Activated CD4-positive, alpha-beta T cell treated with anti-CD3 and anti-CD28 coated beads for 4 hours (primary cell): ENCODE data around the gene KLF18.
"Not testable (repeated sequence)": the region's sequence is repeated elsewhere in the genome, so short reads cannot be mapped to it uniquely, and the experiment has no call there.

Experiments
- DNase-seq, 2 donors: peaks; one replicate each; pipeline ENCODE4 v3.0.0-alpha.2; 2020

KLF18 gene

DNA sequence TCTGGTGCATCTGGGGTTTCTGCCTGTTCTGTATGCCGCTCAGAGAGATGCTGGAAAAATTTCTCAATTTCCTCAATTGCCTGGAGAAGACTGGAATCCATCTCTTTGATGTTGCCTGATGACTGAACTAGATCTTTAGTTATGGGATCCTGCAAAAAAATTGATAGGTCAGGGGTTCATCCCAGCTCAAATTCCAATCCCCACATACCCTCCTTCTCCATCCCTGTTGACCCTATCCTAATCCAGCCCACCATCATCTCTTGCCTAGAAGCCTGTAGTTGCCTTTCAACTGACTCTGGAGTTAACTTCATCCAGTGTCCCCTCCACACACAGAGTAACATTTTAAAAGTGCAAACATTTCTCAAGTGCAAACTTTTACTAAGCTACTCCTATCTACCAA, at the start of gene KLF18:
KLF18 (minus strand) TSS at position 101 of the 400 bp plus-strand sequence; CDS start at position 101, 0 bp downstream.
- no peak for DNase-seq

DNA sequence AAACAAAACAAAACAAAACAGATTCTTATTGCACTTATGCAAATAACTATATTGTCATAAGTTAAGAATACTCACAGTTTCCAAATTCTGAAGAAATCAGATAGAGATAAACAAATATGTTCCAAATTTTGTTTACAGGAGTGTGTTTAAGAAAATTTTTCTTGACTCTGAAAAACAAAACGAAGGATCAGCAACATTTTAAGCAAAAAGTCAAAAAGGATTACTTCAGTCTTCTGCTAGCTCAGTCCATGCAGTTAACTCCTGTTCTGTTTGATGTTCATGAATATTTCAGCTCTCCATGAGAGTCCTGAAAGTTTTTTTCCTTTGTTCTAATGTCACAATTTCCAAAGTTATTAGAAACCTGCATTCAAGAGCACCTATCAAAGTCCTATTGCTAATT, 33.2 kb upstream of the KLF18 start:
- DNase-seq: no peak

DNA sequence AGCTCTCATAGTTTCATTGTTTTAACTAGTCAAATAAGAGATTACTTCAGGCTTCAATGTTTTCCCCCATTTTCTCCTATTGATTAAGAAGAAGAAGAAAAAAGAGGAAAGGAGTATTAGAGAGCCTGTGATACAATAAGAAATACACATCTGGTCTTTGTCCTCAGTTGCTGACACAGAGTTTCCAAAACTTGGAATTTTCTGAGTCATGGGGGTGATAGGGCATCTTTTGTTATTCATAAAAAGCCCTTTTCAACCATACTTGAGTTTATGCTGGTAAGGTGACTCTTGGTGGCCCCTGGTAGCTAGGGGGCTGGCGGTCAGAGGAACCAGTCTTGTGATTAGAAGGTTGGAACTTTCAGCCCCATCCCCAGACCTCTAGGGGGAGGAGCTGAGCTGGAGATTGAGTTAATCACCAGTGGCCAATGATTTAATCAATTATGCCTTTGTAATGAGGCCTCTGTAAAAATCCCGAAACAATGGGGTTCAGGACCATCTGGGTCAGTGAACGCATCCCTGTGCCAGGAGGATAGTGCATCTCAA, 28.9 kb upstream of the KLF18 start:
- DNase-seq: no peak

DNA sequence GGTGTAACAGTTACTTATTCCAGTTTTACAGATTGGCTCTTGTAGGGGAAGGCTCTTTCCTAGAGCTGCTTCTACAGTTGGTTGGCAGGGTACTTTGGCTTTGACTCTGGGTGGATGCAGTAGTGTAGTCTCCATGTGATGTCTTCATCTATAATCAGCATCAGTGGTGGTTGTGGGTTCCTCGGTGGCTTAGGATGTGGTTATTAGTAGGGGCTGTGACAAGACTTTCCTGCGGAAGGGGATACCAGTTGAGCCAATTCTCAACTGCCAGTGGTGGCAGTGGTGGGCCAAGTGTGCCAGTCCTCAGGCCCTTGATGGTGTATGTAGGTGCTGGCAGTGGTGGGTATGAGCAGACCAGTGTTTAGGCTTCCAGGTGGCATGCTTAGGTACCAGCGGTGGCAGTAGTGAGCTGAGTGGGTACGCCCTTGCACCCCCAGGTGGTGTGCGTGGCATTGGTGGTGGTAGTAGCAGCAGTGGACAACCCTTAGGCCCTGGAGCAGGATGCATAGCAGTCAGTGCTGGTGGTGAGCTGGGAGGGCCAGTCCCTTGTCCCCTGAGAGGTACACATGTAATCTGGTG, 27.2 kb upstream of the KLF18 start:
- no peak for DNase-seq

DNA sequence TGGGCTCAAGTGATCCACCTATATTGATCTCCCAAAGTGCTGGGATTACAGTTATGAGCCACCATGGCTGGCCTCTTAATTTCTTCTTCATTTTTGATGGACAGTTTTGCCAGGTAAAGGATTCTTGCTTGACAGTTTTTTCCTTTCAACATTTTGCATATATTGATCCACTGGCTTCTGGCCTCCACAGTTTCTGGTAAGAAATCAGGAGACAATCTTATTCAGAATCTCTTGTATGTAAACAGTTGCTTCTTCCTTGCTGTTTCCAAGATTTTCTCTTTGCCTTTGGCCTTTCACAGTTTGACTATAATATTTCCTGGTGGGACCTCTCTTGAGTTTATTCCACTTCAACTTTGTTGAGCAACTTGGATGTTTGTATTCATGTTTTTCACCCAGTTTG, 20.1 kb upstream of the KLF18 start:
- no peak for DNase-seq

DNA sequence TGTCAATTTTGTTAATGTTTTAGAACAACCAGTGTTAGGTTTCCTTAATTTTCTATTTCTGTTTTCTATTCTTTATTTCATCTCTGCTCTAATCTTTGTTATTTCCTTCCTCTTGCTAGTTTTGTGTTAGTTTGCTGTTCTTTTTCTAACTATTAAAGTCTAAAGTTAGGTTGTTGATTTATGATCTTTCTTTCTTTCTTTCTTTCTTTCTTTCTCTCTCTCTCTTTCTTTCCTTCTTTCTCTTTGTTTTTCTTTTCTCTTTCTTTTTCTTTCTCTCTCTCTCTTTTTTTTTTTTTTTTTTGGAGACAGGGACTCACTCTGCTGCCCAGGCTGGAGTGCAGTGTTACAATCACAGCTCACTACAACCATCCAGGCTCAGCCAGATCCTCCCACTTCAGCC, 17.4 kb upstream of the KLF18 start:
- no peak for DNase-seq

DNA sequence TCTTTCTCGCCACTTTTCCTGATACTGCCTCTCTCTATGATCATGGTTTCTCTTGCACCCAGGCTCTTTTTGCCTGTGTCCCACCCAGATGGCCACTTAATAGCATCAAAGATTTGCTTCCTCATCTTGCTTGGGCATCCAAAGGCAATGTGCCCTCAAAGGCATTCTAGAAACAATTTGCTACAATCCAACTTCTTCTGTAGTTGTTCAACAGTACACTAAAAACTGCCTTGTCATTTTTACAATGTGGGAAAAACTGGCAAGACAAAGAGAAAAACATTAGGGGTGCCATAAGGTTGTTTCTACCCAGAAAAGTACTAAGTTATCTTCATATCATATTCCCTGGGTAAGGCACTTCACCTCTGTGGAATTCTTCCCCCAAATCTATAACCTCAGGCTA, 16.5 kb upstream of the KLF18 start:
- no peak for DNase-seq

DNA sequence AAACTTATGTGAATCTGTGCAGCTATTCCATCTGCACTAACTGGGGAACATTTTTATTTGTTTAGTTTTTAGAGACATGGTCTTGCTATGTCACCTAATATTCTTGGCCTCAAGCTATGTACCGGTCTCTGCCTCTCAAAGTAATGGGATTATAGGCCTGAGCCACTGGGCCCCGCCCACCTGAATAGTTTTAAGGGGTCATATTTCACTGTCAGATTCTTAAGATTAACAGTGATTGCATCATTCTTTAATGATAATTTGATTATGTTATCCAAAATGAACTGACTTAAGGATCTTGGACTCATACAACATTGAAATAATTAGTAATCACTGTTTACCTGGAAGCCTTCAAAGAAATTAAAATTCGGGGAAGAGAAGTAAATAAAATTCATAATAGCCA, 12.6 kb upstream of the KLF18 start:
- no peak for DNase-seq

DNA sequence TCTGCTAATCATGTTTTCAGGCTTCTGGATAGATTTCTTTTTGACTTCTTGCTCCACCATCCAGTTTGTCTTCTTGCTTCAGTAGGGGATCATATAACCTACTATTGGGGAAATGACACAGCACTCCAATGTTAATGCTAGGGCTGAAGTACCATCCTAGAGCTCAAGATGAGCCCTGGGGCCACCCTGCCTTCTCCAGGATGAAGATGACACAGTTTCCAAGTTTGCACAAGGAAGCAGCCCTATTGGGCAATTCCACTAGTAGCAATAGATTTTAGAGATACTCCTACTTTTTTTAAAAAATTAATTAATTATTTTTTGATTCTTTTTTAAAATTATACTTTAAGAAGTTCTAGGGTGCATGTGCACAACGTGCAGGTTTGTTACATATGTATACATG, 11.3 kb upstream of the KLF18 start:
- DNase-seq: no peak

DNA sequence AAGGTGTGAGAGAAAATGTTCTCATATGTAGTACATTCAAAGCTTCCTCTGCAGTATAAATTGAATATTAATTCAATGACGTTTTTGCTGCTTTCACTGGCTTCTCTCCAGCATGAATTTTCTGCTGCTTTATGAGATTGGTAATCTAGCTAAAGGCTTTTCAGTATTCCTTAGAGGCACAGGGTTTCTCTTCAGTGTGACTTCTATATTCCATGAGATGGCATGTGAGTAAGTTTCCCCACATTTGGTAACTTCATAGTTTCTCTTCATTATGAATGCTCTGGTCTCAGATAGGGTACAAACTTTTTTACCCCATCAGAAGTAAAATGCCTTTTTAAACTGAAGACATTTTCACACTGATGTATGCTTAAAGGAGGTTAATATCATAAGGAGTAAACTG, 10.4 kb upstream of the KLF18 start:
- DNase-seq: no peak

DNA sequence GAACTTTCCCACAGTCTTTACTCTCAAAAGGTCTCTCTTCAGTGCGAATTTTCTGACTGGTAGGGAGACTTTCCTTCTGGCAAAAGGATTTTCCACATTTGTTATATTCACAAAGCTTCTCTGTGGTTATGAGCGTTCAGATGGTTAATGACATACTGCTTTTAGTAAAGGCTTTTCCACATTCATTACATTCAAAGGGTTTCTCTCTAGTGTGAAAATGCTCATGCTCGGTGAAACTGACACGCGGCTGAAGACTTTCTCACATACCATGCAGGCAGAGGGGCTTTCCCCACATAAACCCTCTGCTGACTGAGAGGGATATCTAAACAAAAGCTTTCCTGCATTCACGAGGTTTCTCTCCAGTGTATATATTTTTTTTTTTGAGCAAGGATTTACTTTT, 9.9 kb upstream of the KLF18 start:
- DNase-seq: no peak

DNA sequence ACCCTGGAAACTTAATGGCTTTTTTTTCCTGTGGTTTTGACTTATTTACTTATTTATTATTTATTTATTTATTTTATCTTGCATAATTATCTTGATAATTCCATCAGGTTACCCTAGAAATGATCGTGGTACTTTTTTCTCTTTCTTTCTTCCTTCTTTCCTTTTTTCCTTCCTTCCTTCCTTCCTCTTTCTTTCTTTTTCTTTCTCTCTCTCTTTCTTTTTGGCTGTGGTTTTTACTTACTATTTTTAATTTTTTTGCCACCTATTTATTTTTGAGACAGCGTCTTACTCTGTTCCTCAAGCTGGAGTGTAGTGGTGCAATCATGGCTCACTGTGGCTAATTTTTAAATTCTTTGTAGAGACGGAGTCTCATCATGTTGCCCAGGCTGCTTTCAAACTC, 6.2 kb upstream of the KLF18 start:
- DNase-seq: no peak

DNA sequence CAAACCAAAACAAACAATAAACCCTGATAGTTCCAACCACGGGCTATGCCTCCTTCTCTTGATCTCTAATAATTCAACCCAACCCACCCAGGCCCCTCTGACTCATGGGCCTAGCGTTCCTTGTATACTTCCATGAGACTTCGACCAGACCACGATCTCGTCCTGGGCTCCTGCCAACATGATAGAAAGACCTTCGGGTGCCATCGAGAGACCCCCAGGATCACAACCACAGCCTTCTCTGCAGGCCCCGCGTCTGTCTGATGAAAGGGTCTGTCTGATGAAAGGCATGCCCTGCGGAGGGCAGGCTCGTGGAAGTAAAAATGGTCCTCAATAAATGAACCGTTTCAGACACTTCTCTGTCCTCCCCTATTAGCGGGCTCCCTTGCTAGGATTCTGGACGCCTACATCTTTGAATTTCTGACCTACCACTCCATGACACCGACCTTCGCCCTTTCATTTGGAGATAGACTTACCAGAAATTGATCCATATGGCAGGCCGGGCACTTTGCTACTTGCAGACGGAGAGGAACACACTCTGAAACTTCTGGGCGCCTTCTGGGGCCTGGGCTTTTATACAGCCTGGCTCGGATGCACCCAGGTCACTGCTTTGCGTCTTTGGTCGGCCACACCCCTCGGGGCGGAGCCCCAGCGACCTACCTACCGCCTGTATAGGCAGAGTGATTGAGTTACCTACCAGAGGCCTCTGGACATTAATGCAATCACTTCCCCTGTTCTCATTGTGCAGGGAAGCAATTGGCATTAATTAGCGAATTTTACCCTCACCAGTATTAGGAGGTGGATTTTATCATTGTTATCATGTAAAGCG, 5.3 kb upstream of the KLF18 start:
- DNase-seq: no peak

DNA sequence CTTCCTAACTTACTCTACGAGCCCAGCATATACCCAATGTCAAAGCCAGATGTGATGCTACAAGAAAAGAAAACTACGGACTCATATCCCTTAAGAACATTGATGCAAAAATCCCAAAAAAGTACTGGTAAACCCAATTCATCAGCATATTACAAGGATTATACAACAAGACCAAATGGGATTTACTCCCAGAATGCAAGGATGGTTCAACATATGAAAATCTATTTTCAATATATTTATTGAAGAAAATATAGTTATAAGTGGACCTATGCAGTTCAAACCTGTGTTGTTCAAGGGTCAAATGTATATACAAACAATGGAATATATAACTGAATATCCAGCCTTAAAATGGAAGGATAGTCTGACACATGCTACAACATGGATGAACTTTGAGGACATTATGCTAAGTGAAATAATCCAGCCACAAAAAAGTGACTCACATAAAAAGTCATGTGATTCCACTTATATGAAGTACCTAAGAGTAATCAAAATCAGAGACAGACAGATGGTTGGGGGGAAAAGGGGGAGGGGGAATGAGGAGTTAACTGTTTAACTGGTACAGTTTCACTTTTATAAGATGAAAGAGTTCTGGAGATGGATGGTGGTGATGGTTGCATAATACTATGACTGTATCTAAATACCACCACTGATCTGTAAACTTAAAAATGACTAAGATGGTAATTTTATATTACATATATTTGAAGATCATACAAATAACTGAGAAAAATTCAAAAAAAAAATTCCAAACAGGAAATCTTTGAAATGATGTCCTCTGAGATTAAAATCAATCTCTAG, 3.7 kb upstream of the KLF18 start:
- no peak for DNase-seq

DNA sequence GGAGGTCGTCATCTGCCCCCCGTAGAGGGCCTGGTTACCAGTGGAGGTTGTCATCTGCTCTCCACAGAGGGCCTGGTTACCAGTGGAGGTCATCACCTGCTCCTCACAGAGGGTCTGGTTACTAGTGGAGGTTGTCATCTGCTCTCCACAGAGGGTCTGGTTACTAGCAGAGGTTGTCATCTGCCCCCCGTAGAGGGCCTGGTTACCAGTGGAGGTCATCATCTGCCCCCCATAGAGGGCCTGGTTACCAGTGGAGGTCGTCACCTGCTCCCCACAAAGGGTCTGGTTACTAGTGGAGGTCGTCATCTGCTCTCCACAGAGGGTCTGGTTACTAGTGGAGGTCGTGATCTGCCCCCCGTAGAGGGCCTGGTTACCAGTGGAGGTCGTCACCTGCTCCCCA, 1.9 kb downstream of the KLF18 start:
- DNase-seq: not testable (repeated sequence)

DNA sequence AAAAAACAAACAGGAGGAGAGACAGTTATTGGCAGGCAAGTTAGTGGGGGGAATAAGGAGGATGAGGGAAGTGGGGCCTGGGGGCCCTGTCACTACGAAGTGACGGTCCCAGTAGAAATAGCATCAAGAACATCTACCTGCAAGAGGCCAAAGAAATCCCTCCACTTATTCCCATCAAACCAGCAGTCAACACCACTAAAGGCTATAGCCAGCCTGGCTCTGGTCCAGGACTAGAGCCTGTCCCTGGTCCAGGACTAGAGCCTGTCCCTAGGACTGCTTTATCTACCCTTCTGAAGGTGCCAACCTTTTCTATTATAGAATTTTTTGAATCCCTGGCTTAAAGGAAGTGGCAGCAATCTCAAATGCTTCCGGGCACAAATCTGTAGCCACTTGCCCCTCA, 3.2 kb downstream of the KLF18 start:
- no peak for DNase-seq

DNA sequence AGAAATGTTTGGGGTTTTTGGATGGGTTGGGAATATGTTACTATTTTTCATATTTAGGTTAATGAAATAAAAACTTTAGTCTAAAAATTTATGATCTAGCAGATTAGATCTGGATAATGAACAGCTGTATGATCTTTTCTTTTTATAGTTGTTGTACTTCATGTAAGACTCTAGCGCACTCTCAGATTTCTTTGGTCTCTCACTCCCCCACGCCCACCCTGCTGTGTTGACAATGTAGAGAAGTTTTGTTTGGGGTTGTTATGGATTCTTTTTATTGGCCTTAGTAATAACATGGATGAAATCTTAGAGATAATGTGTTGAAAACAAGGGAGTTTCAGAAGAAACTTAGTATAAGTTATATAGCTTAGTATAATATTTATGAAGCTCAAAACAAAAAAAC, 5.5 kb downstream of the KLF18 start:
- DNase-seq: no peak

DNA sequence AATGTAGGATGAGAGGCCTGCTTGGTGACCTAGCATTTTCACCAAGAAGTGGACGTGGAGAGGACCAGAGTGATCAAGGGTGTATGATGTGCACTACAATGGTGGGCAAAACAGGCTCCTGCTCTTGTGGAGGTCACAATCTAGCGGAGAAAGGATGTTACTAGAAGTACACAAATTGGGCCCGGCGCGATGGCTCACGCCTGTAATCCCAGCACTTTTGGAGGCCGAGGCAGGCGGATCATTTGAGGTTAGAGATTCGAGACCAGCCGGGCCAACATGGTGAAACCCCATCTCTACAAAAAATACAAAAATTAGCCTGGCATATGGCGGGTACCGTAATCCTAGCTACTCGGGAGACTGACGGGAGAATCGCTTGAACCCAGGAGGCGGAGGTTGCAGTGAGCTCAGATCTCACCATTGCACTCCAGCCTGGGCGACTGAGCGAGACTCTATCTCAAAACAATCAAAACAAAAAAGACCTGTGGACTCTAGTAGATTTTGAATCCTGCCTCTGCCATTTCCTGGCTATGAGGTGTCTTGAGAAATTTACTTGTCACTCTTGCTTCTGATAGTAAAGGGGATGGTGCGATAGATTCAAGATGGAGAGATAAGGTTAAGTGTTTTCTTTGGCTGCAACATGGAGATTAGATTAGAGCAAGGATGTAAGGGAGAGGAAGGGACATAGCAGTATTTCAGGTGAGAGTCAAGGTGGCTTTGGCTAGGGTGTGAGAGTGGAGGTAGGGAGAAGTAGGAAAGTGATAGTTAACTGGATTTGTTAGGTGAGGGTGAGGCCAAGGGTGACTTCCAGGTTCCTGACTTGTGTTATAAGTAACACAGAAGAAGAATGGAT, 7.1 kb downstream of the KLF18 start:
- no peak for DNase-seq

DNA sequence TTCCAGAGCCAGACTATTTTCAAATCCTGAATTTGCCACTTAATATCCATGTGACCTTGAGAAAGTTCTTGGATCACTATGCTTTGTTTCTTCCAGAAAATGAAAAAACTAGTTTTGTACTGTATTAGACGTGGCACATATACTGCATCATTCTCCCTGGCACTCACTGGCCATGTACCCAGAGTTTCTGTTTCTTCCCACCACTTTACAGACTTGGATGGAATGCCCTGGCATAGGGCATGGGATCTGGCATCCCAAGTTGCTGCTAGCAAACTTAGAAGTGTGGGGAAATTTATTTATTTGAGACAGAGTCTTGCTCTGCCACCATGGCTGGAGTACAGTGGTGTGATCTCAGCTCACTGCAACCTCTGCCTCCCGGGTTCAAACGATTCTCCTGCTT, 10.0 kb downstream of the KLF18 start:
- no peak for DNase-seq

DNA sequence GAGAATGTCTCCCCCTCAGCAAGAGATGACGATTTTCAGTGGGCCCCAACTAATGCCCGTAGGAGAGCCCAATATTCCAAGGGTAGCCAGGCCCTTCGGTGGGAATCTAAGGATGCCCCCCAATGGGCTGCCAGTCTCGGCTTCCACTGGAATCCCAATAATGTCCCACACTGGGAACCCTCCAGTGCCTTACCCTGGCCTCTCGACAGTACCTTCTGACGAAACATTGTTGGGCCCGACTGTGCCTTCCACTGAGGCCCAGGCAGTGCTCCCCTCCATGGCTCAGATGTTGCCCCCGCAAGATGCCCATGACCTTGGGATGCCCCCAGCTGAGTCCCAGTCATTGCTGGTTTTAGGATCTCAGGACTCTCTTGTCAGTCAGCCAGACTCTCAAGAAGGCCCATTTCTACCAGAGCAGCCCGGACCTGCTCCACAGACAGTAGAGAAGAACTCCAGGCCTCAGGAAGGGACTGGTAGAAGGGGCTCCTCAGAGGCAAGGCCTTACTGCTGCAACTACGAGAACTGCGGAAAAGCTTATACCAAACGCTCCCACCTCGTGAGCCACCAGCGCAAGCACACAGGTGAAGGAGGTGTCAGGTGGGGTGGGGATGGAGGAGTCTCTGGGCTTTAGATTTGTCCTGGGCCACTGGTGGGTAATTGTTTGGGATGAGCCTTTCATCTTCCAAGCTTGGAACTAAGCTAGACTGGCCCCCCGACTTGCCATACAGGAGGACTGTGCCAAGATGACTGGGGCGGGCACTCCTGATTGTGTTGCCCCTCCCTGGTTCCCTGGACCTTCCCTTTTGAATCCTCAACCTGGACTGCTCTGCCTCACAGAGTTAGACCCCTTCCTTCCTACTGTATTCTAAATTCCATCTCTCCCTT, 11.6 kb downstream of the KLF18 start:
- no peak for DNase-seq

DNA sequence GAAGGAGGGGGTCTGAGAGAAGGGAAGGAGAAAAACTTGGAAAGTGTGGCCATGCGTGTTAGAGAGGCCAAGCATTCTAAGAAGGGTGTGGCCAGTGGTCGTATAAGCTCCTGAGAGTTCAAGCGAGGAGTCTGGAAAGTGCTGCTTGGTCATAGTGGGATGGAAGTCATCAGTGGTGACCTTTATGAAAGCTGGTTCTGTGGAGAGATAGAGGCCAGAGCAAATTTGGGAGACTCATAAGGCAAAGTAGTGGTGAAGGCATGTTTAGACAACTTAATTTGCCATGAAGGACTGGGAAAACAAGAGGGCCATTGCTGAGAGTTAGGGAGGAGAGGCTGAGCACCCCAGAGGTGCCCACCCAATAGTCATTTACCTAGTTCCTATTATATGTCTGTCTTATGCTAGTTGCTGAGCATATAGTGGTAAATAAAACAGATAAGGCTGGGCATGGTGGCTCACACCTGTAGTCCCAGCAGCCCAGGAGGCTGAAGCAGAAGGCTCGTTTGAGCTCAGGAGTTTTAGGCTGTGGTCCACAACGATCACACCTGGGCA, 21.0 kb downstream of the KLF18 start:
- DNase-seq: no peak
